Measurements from ENCODE around the gene SLC25A28.

SLC25A28 gene

DNA sequence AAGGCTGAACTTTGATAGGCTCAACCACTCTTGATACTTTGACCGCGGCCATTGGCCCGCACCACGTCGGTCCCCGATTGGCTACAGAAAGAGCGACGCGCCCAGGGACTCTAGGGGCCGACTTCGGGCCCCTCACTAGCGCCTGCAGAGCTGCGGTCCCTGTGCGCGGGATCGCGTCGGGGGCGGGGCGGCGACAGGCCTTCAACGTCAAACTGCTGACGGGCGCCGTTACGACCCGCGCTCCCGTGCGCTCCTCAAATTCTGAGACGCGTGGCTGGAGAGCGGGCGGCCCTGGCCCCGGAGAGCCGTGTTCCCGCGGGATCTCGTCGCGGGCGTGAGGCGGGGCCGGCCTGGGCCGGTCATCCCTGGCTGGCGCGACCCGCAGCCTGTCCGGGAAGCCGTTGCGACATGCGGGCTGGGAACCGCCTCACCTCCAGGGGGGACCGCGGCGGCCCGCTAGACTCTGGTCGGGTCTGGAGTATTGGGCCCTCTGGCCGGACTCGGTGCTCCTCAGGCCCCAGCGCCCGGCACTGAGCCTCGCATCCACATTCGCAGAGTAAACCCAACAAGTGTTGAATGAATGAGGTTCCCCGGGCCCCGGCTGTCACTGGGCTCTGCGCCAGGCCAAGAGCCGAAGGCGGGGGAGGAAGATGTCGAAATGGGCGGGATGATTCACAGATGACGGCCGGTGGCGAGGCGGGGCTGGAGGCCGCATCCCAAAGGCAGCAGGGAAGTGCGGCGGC lies 643 bp upstream of the SLC25A28 start:
- Histone ChIP-seq H3K4me3 (replicated peaks; ENCODE audit: low read depth, low read length) (peak overlapping the region; percentile 81), H3K36me3 (ENCODE audit: control insufficient read depth, insufficient read depth, low read length) (no peaks in the 10 kb centered on the region), H3K27me3 (replicated peaks; ENCODE audit: control insufficient read depth, insufficient read depth, low read length) (no peaks in the 10 kb centered on the region)
- peak; percentile 99 for DNase-seq (ENCODE audit: extremely low read depth, insufficient read length)
- TF ChIP-seq, protein P1, sequence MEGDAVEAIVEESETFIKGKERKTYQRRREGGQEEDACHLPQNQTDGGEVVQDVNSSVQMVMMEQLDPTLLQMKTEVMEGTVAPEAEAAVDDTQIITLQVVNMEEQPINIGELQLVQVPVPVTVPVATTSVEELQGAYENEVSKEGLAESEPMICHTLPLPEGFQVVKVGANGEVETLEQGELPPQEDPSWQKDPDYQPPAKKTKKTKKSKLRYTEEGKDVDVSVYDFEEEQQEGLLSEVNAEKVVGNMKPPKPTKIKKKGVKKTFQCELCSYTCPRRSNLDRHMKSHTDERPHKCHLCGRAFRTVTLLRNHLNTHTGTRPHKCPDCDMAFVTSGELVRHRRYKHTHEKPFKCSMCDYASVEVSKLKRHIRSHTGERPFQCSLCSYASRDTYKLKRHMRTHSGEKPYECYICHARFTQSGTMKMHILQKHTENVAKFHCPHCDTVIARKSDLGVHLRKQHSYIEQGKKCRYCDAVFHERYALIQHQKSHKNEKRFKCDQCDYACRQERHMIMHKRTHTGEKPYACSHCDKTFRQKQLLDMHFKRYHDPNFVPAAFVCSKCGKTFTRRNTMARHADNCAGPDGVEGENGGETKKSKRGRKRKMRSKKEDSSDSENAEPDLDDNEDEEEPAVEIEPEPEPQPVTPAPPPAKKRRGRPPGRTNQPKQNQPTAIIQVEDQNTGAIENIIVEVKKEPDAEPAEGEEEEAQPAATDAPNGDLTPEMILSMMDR (IDR thresholded peaks at IDR 0.05; ENCODE audit: insufficient read depth, low read length, poor library complexity, severe bottlenecking) = no peak

DNA sequence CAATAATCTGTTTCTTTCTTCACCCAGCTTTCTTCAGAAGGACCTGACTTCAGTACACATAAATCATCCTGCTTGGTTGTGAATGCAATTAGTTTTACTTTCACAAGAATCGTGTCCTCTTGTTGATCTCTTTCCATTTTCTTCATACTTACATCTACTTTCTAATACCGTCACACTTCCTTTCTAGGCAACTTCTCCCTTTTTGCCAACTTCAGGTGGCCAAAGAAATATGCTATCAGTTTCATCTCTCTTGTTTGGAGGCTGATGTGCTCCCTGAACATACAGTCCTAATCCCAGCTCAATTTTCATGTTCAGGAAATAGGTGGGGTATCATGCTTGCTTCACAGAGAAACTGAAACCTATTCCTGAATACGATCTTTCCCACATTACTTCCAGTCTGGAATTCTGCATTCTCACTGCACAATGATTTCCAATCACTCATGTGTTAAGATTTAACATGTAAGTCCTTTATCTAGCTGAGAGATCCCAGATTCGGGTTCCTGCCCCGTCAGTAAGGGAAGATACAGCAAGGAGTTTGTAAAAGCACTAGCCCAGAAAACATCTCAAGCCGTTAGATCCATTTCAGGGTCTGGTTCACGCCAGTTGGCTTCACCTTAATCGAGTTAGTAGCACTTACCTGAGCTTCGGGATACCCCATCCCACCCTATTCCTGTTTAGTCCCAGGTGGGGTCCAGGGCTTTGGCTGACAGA lies 994 bp downstream of the SLC25A28 start:
- Histone ChIP-seq H3K36me3 (ENCODE audit: control insufficient read depth, insufficient read depth, low read length) (0 out of 2 replicates have a peak, but pooled peaks cover 1% of the 10 kb centered on the region), H3K4me3 (replicated peaks; ENCODE audit: low read depth, low read length) (peak overlapping the region; percentile 84), H3K27me3 (replicated peaks; ENCODE audit: control insufficient read depth, insufficient read depth, low read length) (no peaks in the 10 kb centered on the region)
- TF ChIP-seq, protein P1 (IDR thresholded peaks at IDR 0.05; ENCODE audit: insufficient read depth, low read length, poor library complexity, severe bottlenecking) = no peak
- DNase-seq (ENCODE audit: extremely low read depth, insufficient read length) = no peak

- DNase-seq (ENCODE audit: extremely low read depth, insufficient read length) = no peak
- TF ChIP-seq, protein P1 (IDR thresholded peaks at IDR 0.05; ENCODE audit: insufficient read depth, low read length, poor library complexity, severe bottlenecking) = no peak
- Histone ChIP-seq H3K27me3 (replicated peaks; ENCODE audit: control insufficient read depth, insufficient read depth, low read length) (no peaks in the 10 kb centered on the region), H3K36me3 (ENCODE audit: control insufficient read depth, insufficient read depth, low read length) (0 out of 2 replicates have a peak, but pooled peaks cover 1% of the 10 kb centered on the region), H3K4me3 (replicated peaks; ENCODE audit: low read depth, low read length) (peak overlapping the region; percentile 84)
Observed at GRCh38 chr10:99617696-99618095, 2.5 kb downstream of the SLC25A28 start.

DNA sequence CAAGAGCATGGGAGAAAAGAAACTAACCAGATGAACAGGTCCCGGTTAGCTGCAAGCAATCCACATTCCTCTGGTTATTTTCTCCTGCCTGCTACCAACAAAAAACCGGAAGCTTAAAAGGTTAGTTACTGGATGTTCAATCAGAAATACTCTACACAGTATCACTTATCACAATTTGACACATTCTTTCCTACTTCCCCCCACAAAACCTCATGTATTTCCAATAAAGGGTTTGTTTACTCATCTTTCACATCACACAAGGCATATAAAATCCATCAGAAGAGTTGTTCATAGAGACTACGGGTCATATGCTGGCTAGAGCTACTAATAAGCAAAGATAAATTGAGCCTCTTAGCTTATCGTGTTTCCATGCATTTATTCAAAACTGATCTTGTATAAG lies 4.8 kb downstream of the SLC25A28 start:
- no peak for DNase-seq (ENCODE audit: extremely low read depth, insufficient read length)
- Histone ChIP-seq H3K4me3 (replicated peaks; ENCODE audit: low read depth, low read length) (no peak overlapping the region), H3K36me3 (ENCODE audit: control insufficient read depth, insufficient read depth, low read length) (peaks cover 11% of the 10 kb centered on the region)

DNA sequence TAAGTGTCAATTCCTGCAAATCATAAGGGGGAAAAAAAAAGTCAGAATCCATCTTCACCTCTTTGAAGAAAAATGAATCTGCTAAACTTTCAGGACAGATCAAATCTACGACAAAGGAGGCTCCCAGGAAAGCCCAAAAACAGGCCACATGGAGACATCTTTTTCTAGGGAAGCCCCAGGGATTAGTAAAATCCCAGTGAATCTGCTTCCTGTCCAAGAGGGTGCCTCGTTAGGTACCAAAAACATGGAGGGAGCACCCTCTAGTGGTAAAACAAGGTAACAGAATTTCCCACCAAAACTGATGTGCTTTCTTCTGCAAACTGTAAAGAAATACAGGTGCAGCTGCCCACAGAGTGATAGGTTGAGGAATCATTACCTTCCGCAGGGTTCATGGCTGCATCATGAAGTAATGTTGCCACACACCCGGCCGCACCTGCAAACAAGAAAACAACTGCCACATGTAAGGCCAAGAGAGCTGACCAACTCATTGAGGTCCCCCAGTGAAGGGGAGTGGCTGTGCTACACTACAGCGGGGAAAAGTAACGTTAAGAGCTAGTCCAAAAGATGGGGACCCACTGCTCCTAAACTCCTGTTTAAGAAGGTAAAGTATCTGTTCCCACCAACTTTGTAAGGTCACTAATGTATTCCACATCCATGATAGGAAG lies 7.9 kb downstream of the SLC25A28 start:
- Histone ChIP-seq H3K36me3 (ENCODE audit: control insufficient read depth, insufficient read depth, low read length) (peaks cover 15% of the 10 kb centered on the region), H3K27me3 (replicated peaks; ENCODE audit: control insufficient read depth, insufficient read depth, low read length) (no peaks in the 10 kb centered on the region), H3K4me3 (replicated peaks; ENCODE audit: low read depth, low read length) (no peak overlapping the region)
- no peak for DNase-seq (ENCODE audit: extremely low read depth, insufficient read length)
- TF ChIP-seq, protein P1 (IDR thresholded peaks at IDR 0.05; ENCODE audit: insufficient read depth, low read length, poor library complexity, severe bottlenecking) = peak; percentile 73

More for the DNA sequence above, 4.8 kb downstream of the SLC25A28 start:
- TF ChIP-seq, protein P1 (IDR thresholded peaks at IDR 0.05; ENCODE audit: insufficient read depth, low read length, poor library complexity, severe bottlenecking) = no peak
- H3K27me3 ChIP-seq (replicated peaks; ENCODE audit: control insufficient read depth, insufficient read depth, low read length) = no peaks in the 10 kb centered on the region
